NCI-H2029 treated with DMSO at 0.1 percent for 48 hours (cell line): ENCODE results near the gene RPL11.
"Not testable (repeated sequence)": the region's sequence is repeated elsewhere in the genome, so short reads cannot be mapped to it uniquely, and the experiment has no call there.

Experiments used
- DNase-seq: peaks from one replicate; lab custom pipeline; 2025; lab: John Stamatoyannopoulos, UW

Gene RPL11

DNA sequence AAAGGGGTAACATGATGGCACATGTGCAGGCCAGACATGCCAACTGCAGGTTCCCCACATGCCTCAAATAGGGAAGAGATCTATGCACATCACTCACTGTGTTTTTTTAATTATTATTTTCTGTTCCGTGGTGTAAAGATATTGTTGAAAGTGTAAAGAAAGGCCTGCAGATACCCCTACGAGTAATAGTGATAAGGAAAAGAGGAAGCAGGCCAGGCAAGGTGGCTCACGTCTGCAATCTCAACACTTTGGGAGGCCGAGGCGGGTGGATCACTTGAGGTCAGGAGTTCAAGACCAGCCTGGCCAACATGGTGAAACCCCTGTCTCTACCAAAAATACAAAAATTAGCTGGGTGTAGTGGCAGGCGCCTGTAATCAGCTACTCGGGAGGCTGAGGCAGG is 6.4 kb upstream of the RPL11 start:
- DNase-seq, result not testable (repeated sequence)

DNA sequence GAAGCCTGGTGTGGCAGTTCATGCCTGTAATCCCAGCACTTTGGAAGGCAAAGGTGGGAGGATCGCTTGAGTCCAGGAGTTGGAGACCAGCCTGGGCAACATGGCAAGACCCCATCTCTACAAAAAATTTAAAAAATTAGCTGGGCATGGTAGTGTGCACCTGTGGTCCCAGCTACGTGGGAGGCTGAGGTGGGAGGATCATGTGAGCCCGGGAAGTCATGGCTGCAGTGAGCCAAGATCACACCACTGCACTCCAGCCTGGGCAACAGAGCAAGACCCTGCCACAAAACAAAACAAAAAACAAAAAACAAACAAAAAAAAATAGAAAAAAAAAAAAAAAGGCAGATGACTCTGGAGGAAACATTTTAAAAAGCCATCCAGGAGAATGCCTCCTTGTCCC is 3.9 kb upstream of the RPL11 start:
- not testable (repeated sequence) for DNase-seq

DNA sequence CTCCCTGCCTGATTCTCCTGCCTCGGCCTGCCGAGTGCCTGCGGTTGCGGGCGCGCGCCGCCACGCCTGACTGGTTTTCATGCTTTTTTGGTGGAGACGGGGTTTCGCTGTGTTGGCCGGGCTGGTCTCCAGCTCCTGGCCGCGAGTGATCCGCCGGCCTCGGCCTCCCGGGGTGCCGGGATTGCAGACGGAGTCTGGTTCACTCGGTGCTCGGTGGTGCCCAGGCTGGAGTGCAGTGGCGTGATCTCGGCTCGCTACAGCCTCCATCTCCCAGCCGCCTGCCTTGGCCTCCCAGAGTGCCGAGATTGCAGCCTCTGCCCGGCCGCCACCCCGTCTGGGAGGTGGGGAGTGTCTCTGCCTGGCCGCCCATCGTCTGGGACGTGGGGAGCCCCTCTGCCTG is 3.3 kb upstream of the RPL11 start:
- DNase-seq, result not testable (repeated sequence)

DNA sequence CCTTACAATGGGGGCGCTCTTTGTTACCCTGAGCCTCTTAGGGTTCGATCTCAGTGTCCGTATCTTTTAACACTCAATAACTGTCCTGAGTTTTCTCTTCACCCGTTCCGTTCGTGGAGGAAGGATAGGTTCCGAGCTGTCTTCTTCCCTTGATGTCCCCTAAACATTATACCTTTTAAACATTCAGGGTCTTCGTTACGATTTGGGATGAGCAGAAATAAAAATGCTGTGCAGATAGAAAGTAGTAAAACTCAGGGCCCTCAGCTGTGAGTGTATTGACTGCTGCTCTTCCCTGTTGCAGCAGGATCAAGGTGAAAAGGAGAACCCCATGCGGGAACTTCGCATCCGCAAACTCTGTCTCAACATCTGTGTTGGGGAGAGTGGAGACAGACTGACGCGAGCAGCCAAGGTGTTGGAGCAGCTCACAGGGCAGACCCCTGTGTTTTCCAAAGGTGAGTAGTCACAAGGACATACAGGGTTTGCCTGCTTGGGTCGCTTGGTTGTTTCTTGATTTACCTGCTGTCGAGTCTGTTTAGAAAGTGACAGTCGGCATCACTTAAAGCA is 784 bp downstream of the RPL11 start:
- no peak for DNase-seq

DNA sequence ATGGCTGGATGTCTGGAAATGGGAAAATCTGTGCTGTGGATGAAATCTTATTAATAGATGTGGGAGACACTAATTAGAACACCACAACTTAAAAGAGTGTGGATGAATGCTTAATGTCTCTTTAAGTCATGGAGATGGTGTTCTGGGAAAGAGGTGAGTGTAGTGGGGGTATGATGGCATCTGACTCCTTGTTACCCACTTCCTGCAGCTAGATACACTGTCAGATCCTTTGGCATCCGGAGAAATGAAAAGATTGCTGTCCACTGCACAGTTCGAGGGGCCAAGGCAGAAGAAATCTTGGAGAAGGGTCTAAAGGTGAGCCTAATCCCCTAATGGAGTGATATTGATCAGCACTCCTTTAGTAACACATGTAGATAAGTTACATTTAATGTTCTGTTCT is 2.0 kb downstream of the RPL11 start:
- DNase-seq, result no peak

DNA sequence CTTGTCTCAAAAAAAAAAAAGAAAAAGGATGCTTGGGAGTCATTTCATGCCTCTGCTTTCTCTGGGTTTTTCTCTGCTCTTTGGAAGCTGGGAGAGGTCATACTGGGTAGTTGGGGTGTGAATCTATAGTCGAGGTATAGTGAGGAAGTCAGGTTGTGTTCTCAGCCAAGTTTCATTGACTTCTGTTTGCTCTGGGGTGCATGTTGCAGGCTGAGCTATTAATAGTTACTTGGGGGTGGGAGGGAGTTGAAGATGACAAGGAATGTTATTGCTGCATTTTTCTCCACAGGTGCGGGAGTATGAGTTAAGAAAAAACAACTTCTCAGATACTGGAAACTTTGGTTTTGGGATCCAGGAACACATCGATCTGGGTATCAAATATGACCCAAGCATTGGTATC is 2.8 kb downstream of the RPL11 start:
- no peak for DNase-seq

DNA sequence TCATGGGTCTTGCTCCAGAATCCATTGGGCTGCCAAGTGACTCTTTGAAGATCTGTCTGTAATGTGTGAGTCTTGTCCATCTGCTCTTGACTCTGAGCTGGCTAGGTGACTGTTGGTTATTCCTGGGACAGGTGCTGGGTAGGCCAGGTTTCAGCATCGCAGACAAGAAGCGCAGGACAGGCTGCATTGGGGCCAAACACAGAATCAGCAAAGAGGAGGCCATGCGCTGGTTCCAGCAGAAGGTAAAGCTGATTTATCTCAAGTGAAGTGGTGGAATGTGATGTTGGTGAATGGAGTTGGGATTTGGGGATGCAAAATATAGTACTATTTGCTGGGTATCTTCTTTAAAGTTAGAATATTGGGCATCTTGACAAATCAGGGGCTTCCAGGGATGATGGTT is 4.1 kb downstream of the RPL11 start:
- DNase-seq, result no peak

DNA sequence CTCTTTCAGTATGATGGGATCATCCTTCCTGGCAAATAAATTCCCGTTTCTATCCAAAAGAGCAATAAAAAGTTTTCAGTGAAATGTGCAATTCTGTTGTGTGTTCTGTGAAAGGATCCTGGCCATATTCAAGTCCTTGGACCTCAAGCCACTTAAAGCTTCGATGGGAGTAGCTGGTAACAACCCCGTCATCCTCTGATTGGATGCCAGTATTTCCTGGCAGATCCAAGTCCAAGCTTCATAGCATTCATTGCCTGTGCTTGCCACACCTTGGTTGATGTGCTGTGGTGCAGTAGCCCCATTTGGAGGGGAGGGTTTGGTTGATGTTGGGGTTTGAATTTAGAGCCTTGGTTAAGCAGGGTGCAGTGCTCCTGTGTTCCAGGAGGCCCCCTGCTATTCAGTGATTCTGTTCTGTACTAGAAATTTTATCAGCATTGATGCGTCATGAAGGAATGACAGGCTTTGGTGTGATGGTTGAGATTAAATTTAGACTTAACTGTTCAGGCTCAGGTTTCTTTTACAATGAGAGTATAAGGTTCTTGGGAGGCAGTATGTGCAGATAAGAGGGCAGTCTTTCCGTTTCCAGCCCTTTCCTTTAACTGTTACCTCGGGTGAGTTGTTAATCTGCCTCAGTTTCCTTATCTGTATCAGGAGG is 4.9 kb downstream of the RPL11 start:
- no peak for DNase-seq

DNA sequence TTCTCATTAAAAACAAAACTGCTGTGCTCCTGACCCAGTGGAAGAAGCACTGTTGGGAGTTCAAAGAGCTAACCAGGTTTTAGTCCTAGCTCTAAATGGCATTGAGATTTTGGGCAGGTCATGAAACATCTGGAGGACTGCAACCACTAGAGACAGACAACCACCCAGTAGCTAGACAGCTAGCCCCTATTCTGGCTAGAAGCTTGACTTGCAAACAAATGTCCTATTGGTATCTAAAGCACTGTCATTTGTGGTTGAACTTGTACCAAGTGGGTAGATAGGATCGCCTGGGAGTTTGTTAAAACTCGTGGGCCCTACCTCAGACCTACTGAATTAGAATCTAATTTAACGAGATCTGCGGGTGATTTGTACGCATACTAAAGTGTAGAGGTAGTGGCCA is 6.9 kb downstream of the RPL11 start:
- no peak for DNase-seq

DNA sequence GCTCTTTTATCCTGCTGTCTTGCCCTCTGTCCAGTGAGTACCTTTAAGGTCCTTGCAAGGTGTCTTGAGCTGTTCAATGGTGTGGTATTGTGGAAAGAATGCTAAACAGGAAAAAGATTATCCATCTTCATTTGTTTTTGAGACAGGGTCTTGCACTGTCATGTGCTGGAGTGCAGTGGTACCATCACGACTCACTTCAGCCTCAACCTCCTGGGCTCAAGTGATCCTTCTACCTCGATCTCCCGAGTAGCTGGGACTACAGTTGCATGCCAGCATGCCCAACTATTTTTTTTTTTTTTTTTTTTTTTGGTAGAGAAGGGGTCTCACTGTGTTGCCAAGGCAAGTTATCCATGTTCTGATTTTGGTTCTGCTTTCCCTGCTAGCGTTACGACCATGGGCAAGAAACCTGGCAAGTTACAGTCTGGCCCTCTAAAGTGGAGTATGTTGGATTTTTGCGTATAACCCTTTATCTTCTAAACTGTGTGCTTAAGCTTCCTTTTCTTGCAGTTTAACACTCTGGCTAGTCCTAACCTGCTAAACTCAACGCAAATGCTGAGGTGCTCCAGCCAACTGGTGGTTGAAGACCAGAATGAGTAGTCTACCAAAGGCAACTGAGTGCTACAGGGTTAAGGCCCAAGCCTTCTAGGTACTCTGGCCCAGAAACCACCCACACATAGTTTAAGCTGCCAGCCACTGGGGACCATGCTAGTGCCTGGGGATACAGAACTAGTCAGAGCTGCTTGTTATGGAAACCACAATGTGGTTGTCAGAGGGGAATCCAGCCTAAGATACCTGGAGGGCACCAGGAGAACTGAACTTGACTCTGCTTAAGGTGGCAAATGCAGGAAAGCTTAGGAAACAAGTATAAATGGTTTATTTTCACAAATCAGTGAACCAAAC is 7.9 kb downstream of the RPL11 start:
- DNase-seq, result no peak

DNA sequence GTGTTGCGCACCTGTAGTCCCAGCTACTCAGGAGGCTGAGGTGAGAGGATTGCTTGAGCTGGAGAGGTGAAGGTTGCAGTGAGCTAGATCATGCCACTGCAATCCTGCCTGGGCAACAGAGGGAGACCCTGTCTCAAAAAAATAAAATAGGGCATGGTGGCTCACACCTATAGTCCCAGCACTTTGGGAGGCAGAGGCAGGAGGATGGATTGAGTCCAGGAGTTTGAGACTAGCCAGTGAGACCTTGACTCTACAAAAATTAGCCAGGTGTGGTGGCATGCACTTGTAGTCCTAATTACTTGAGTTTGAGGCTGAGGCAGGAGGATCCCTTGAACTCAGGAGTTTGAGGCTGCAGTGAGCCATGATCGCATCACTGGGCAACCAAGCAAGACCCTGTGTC is 9.7 kb downstream of the RPL11 start:
- DNase-seq, result no peak

DNA sequence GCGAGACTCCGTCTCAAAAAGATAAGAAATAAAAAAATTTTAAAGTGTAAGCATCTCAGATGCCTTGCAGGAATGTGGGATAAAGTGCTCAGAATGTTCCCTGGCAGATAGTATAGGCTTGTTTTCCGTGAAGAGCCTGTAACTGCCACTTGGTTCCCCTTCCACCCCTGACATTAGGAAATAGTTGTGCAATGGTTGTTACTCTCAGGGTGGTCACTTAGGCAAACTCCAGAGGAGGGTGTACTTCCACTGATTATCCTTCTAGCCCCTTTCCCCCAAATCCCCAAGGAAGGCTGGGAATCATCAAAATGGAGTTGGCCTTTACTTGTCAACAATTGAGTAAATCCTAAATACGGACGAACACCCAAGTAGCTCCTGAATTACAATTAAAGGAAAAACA is 10.4 kb downstream of the RPL11 start:
- DNase-seq, result no peak

DNA sequence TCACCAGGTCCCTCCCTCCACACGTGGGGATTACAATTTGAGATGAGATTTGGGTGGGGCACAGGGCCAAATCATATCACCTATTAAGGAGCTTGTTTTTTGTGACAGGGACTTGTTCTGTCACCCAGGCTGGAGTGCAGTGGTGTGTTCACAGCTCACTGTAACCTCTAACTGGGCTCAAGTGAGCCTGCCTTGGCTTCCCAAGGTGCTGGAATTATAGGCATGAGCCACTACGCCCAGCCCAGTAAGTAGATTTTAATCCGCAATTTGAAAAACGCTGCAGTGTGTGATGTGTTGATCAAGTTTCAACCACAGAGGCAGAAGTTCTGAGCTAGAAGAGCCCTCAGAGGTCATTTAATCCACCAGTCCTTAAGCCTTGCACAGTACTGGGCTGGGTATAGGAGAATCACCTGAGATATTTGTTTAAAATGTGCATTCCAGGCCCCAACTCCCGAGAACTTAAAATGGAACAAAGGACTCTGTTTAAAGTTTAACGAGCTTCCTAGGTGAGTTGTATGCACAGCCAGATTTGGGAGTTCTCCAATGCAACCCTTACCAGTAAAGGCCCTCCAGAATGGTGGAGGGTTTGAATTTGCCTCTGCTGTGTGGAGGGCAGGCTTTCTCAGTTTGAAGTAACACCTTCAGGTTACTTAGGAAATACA is 13.4 kb downstream of the RPL11 start:
- DNase-seq, result no peak

DNA sequence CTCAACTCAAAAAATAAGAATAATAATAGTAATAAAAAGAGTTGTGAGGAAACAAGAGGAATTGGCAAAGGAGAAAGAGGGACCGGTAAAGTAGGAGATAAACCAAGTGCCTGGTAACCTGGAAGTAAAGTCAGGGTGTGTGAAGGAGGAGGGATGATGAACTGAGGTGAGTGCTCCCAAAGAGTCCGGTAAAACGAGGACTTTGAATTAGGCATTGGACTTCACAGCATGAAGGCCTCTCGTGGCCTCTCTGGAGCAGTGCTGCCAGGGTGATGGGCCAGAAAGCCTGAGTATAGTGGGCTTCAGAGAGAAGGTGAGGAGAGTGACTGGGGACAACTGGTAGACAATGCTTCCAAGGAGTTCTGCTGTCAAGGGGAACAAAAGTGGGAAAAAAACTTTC is 17.6 kb downstream of the RPL11 start:
- DNase-seq, result no peak

DNA sequence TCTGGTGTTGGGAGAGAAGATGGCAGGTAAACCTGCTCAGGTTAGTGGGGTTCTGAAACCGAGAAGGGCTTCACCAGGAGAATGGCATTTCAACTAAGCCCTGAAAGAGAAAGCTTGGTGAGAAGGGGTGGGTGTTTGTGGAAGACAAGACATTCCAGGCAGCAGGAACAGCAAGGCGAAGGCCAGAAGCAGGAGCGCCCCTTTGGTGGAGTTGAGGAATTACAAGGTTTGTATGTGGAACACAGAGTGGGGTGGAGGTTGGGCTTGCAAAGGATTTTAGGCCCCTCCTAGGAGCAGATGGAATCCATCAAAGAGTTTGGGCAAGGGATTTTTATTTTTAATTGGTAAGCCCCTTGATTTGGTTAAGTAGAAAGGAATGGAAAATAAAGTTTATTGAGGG is 26.9 kb downstream of the RPL11 start:
- DNase-seq, result no peak

DNA sequence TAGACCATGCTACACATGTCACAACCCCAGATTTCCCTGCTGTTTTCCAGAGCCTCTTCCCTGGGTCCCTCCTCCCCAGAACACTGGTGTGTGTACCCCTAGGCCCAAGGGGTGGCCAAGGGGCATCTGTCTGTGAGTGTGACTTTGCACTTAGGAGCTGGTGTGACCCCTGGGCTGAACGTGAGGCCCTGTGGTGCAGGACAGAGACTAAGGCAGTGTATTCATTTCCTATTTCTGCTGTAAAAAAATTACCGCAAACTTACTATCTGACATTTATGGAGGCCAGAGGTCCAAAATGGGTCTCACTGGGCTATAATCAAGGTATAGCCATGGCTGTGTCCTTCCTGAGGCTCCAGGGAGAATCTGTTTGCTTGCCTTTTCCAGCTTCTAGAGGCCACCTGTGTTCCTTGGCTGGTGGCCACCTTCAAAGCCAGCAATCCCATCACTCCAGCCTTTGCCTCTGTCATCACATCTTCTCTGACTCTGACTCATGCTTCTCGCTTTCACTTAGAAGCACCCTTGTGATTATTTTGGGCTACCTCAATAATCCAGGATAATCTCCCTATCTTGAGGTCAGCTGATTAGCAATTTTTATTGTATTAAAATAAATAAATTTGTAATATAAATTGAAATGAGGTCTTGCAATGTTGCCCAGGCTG is 27.7 kb downstream of the RPL11 start:
- peak; percentile 27 for DNase-seq

DNA sequence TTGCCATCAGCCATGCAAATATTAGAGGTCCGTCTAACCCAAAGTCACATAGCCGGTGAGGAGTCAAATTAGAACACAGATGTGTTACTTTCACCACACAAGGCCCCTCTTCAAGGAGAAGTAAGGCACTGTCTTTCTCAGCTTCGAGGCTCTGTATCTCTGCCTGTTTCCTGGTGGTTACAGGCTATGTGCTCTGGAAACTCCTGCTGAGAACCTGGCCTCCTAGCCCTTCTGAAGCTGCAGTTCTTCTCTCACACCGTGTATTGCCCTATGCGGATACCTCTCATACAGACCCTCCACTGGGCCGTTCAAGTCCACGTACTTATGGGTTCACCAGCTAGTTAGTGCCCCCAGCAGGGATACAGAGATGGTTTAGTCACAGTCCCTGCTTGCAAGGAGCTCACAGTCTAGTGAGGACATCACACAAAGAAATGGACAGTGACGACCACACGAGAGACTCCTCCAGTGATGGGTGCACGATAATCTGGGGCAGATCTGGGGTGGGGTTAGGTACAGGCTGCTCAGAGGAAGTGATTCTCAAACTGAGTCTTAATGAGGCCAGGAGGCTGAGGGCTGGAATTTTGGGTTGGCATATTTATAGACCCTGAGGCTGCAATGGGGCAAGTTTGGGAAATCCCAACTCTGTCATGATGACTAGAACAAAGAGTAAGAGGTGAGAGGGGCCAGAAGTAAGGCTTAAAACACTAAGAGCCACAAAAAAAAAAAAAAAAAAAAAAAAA is 28.8 kb downstream of the RPL11 start:
- DNase-seq, result no peak

DNA sequence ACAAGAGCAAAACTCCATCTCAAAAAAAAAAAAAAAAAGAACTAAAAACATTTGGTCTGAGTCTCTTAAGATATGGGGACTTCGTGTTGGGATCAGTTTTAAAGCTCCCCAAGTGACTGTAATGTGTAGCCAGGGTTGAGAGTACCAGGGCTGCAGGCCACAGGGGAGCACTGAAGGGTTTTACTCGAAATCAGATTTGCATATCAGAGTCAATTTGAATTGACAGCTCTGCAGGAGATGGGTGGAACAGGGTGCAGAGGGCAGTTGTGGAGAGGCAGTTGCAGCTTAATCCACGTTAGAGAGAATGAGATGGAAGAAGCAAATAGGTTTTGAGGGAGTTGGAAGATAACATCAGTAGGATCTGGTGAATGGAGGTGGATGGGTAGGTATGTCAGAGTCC is 31.0 kb downstream of the RPL11 start:
- DNase-seq, result no peak

DNA sequence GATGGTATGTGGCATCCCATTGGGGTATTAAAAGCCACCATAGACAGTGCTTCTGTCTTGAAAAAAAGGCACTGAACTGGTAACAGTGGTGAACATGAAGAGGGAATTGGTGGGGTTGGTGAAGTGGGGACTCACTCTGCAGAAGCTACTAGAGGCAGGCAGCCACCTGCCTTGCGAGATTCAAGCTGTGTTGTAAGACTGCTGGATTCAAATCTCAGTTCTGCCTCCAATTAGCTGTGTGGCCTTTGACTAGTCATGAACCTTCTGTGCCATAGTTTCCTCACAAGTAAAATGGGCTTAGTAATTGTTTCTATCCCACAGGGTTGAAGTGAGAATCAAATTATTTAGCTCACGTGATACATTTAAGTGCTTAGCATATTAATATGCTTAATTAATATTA is 35.1 kb downstream of the RPL11 start:
- DNase-seq, result no peak

DNA sequence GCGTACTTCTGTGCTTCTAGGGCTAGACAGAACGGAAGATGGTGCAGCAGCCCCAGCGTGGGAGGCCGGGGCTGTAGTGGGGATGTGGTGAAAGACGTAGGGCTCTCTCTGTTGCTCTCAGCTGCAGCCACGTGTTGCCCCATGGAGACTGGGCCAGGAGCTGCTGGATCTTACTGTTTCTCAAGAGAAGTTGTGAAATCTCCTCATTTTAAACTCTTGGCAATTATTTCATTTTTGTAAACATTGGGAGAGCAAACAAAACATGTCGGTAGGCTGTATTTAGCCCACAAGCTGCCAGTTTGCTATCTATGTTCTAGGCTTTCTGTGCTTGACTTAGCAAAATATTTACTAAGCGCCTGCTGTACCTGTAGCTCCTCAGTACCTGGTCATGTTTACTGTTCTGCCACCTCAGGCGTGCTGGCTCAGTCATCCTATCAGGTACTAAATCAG is 35.8 kb downstream of the RPL11 start:
- DNase-seq, result peak; percentile 67
